GM18868 (cell line): ENCODE data around the gene MANBA.

ENCODE experiments used
- ATAC-seq: cut with Tn5 transposase; IDR thresholded peaks from one replicate; pipeline ENCODE4 v1.9.1; 2021; ENCODE audit warnings: mild to moderate bottlenecking, moderate library complexity; ENCODE audit not compliant: unreplicated experiment

Gene MANBA

DNA sequence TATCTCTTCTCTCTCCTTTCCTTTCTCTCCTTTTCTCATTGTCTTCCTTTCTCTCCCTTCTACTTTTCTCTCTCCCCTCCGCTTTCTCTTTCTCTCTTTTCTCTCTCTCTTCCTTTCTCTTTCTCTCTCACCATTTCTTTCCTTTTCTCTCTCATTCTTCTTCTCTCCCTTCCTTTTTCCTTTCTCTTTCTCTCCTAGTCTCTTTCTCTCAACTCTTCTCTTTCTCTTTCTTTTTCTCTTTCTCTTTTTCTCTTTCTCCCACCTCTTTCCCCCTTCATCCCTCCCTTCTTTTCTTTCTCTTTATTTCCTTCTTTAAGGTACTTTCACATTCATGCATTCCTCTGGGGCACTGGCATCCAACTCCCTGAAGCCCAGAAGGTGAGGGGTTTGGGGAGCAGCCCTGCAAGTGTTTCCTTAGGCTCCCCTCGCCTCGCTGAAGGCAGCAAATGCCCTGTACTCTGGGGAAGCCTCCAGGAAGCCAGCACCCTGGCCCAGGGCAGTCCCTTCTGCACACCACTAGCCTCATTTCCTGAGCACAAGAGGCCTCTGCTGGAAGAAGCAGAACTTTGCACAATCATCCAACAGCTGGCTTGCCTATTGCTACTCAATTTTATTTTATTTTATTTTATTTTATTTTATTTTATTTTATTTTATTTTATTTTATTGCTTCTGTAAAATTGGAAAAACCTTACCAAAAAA is 135.4 kb downstream of the MANBA start:
- ATAC-seq: peak; percentile 91

DNA sequence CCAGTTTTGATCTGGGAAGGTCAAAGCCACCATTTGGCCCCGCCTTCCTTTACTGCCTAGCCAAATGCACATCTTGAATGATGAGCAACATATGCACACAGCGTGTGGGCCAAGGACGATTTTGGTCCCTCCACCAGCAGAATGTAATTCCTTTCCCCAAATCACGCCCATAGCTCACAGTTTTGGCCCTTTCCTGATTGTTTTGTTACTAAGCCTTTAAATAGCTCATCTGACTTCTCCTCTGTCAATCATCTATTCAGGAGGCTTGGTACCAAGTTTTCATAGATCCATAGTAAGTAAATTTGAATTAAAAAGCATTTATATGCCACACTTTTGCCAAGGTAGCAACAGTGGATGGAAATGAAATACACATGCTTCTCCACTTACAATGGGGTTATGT is 136.3 kb downstream of the MANBA start:
- no peak for ATAC-seq

DNA sequence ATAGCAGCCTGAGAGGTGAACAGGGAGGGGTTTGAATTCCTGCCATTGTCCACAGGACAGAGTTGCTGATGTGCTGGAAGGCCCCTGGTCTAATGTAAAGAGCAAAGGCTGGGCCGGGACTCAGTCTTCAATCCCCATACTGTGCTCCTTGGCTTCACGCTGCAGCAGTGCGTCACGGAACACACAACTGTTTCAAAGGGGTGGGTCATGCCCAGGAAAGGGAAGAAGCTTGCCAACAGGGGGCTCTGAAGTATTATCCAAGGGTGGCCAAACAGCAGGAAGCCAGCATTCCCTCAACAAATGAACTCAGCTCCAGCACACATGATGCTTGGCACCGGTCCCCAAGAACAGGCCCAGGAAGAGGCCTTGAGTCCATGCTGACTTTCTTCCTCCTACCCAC is 137.1 kb downstream of the MANBA start:
- no peak for ATAC-seq

DNA sequence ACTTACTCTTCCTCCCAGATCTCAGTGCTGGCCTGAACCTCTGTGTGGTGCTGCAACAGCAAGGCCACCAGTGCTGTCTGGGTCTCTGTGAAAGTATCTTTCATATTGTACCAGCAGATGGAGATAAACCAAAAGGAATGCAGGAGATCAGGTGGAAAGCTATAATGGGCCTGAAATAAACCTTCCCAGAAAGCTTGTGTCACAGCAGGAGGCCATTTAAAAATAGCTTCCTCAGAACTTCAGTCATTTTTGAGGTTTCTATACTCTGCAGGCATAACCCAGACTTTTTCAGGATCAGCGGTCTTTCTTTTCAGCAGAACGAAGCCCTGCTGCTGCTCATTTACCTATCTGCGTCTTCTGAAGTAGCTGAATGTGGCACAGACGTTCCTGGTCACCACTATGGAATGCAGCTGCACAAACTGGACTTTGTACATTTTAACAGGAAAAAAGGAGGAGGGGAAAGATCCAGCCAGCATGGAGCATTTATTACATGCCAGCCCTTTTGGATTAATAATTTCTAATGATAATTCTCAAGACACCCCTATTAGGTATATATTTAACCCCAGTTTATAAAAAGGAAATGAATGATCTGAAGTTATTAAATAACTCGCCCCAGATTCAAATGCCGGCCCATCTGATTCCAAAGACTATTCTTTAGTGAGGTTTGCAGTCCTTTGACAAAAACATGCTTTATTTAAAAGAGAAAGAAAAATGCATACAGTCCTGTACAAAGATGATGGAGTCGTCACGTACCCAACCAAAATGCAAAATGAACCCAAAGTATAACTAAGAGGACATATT is 139.9 kb downstream of the MANBA start:
- ATAC-seq: peak; percentile 67

DNA sequence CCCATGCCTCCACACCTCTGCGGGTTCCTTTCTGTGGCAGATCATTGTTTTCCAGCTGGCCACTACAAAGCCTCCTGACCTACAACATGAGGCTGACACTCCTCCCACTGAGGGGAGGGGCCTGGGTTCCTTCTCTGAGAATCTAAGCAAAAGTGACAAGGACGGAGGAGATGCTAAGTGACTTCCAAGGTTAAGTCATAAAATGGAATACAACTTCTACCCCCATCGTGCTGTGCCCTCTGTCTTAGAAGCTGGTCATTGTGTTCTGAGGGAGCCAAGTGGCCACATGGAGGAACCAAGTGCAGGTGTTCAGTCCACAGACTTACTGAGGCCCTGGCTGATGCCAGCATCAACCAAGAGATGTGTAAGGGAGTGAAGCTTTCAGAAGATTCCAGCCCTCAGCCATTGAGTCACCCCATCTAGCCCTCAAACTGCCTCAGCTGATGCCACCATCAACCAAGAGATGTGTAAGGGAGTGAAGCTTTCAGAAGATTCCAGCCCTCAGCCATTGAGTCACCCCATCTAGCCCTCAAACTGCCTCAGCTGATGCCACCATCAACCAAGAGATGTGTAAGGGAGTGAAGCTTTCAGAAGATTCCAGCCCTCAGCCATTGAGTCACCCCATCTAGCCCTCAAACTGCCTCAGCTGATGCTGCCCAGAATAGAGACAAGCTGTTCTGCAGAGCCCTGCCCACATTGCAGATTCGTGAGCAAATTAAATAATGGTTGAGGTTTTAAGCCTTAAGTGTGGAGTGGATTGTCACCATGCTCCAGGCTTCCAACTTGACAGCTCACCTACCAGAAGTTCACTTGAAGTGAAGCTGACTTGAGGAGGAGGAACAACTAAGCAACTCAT is 140.8 kb downstream of the MANBA start:
- ATAC-seq: peak; percentile 17

DNA sequence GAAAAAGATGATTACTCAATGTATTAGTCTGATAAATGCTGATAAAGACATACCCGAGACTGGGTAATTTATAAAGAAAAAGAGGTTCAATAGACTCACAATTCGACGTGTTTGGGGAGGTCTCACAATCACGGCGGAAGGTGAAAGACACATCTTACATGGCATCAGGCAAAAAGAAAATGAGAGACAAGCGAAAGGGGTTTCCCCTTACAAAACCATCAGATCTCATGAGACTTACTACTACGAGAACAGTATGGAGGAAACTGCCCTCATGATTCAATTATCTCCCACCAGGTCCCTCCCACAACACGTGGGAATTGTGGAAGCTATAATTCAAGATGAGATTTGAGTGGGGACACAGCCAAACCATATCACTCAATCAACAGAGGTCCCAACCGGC is 141.7 kb downstream of the MANBA start:
- peak; percentile 40 for ATAC-seq

DNA sequence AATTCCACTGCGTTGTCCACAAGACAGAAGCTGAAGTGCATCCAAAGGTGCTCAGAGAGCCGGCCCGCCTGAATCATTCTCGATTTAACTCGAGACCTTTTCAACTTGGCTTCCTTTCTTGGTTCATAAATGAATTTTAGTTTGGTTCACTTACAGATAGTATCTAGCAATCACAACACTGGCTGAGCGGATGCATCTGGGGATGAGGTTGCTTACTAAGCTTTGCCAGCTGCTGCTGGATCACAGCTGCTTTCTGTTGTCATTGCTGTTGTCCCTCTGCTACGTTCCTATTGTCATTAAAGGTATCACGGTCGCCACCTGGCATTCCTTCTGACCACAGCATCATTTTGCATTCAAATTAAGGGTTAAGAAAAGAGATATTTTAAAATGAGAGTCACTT is 144.1 kb downstream of the MANBA start:
- ATAC-seq: no peak

DNA sequence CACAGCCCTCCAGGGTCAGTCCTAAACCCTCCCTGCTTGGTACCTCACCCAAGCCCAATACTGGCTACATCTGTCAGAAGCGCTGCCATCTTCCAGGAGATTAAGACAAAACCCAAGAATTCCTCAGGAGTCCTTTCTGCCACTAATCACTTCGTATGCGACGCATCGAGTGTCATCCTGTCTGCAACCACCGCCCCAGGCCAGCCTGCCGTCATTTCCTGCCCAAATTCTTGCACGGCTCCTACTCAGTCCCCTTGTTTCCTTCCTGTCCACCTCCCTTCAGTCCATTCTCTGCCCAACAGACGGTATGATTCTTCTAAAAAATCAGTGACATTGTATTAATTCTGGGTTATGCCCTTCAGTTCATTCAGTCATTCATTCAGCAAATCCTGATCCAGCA is 146.0 kb downstream of the MANBA start:
- ATAC-seq: no peak

DNA sequence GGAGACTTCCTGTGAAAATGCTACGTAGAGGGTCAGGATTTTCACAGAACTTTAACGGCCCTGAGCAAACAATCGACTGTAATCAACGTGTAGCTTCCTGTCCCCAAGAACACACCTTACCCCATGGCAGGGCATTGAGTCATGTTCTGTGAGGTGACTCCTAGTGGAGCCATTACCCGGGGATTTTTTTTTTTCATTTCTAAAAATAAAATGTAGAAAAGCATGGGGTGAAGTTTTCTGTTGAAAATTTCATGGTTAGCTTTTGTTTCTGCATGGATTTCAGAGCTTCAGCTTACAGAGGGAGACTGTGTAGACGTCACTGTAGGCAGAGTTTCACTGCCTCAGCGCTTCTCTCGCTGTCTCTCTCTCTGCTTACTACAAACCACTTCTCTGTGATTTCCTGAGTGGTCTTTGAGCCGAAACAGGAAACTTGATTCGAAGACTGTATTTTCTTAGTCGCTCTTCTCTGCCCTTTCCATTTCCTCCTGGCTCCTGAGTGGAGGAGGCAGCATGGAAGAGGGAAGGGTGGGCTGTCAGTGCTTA is 147.9 kb downstream of the MANBA start:
- ATAC-seq: peak; percentile 65

DNA sequence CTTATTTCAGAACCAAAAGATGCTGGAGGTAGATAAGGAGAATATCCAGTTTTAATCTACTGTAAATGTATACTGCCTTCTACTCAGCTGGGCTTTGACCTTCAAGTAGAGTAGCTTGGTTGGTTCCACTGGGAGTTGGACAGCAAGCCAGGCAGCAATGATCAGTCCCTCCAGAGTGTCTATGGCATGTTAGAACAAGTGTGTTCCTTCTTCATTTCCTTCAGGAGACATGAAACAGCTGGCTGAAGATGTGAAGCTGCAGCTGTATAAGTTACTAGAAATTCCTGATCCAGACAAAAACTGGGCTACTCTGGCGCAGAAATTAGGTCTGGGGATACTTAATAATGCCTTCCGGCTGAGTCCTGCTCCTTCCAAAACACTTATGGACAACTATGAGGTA is 148.6 kb downstream of the MANBA start:
- ATAC-seq: no peak

DNA sequence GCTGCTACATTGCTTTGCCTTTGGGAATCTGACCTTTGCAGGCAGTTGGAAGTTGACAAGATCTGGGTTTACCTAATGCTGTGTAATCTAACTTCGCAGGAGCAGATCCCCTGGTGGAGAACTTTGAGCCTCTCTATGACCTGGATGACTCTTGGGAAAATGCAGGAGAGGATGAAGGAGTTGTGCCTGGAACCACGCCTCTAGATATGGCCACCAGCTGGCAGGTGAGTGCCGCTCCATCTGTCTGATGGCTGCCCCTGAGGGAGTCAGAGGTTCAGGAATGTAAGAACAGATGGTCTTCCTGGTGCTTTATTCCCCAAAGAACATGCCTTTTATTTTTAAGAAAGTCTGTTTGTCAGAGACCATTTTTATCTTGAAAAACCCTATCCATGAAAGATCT is 150.3 kb downstream of the MANBA start:
- ATAC-seq: no peak

DNA sequence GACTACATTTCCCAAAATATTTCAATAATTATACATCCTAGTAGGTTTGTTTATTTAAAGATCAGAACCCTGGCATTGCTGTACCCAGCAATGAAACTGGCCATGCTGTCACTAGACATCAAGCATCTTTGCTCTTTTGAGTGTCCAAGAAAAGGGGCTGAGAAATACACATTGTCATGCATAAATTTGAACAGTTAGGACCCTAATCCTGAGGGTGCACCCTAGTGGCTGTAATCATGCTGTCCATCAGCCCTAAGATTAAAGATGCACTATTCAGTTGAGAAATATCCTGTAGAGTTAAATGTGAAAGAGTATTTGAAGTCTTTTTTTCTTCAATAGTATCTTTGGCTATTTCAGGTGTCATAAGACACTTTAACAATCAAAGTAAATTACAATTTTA is 150.8 kb downstream of the MANBA start:
- ATAC-seq: no peak

DNA sequence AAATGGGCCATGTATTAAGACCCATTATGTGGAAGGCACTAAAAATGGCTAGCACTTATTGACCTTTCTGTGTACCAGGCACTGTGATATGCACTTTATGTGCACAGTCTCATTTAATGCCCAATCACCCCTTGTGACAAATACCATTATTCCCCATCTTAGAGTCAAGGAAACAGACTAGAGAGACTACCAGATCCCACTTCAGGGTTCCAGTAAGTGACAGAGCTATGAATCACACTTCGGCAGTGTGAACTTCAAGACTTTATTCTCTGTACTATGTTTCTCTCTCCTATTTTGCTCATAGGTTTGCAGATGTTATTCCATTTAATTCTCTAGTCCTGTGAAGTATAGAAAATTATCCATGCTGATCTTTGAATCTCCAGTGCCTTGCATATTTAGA is 152.6 kb downstream of the MANBA start:
- no peak for ATAC-seq

DNA sequence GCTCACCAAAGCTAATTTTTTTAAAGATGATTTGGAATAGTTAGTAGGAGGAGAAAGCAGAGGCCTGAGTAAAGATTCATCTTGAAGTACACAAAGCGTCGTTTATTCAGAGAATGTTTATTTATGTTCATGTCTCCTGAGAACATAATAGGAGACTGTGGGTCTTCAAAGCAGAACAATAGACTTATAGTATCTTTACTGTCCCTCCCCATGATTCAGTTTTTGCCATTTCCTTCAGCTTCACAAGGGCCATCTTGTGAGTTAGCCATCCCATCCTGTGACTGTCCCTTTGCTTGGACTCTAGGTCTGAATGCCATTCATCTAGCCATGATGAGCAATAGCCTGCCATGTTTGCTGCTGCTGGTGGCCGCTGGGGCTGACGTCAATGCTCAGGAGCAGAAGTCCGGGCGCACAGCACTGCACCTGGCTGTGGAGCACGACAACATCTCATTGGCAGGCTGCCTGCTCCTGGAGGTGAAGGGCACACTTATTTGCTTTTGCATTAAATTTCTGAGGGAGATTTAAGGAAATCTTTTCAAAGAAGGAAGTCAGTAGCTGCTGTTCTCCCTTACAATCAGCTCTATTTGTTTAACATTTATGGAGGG is 153.8 kb downstream of the MANBA start:
- no peak for ATAC-seq

DNA sequence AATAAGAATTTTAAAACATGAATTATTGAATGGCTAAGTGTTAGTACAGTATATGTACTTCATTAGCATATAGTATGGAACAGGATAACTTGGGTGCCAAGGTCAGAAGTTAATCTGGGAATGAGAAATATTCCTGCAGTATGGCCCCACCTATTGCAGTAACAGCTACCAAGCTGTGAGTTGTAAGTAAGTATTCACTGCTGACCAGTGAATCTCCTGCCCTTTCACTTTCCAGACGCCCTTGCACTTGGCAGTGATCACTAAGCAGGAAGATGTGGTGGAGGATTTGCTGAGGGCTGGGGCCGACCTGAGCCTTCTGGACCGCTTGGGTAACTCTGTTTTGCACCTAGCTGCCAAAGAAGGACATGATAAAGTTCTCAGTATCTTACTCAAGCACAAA is 154.5 kb downstream of the MANBA start:
- no peak for ATAC-seq

DNA sequence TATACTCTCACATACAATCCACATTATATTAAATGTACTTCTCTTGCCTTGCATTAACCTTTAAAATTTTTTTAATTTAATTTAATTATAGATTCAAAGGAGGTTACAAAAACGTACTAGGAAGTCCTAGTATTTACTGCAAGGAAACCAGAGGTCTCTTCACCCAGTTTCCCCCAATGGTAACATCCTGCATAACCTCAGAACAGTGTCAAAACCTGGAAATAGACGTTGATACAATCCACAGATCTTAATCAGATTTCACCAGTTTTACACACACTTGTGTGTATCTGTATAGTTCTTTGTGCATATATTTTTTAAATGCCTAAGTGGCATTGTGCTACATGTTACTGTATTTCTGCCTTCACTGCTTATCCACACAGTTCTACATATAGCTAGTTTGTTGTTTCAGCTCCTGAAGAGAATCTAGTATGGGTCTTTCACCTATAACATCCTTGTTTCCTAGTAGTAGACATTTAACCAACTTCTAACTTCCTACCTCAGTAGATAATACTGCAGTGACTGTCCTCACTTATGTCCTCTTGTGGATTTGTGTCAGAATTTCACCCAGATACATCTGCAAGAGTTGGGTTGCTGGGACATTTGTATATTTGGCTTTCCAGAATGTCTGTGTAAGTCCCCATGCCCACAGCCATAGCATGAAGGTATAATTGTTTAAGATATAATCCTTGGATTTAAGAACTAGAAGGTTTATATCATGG is 156.4 kb downstream of the MANBA start:
- ATAC-seq: no peak

DNA sequence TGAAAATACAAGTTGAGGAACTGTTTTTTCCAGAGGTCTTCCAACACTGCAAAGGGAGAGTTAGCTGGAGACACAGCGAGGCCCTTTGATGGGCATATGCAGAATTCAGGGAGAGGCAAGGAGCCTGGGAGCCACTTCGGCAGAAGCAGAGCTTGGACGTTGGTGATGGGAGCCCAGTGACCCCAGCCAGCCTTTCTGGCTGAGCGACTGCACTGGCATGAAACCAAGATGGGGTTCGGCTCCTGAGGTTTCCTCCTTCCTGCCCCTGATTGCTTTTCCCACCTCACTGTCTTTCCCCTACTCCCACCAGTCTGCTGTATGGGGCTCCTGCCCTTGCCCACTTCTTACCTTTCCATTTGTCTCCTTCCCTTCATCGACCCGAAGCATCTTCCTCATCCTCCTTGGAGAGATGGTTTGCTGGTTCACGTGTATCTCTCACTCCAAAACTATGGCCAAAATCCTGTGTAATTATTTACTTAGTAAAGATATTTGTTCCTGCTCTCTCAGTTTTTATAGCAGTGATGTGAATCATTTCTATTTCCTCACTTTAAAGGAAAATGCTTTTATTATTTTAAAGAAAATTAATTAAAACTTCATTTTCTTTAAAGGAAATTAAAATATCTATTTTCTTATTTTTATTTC is 159.1 kb downstream of the MANBA start:
- no peak for ATAC-seq

DNA sequence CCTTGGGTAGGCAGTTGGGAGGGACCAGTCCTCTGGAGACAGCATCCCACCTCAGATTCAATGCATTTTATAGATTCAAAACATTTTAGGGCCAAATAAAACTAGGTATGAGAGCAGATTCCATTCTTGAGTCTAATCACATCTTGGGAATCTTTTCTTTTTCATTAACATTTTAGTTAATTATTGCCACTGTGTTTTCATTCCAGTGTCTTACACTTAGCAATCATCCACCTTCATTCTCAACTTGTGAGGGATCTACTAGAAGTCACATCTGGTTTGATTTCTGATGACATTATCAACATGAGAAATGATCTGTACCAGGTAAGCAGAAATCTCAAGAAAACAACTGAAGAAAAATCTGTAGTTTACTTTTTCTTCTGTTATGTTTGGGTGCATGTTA is 160.1 kb downstream of the MANBA start:
- no peak for ATAC-seq

DNA sequence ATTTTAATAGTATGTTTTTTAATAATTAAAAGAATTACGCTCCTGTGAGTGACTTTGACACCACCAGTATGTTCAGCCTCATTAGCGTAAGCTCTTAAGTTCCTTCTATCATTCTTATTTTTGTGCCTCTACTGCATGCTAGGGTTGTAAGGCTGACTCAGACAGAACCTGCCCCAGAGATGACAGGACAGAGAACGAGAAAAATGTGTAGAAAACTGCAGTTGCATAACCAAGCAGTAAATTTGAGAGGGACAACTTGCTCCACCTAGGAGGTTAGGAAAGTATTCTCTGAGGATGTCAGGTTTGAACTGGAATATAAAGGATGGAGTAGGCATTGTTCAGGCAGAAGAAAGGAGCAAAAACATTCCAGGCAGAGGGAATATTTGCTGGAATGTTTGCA is 160.9 kb downstream of the MANBA start:
- no peak for ATAC-seq

DNA sequence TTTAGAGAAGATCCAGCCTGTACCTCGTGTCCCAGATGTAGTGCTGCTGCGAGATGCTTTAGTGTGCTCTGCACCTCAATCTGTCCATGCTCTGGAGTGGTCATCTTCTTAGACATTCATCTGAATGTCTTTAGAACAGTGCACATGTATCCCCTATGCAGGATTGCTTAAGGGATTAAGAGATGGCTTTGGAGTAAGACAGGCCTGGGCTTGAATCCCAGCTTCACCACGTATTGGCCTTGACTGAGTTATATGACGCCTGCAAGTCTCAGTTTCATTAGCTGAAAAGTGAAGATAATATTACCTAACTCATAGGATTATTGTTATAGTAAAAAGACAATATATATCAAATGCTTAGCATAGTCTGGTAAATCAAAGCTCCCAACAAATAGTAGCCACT is 161.3 kb downstream of the MANBA start:
- ATAC-seq: peak; percentile 6
